Measurements from ENCODE around the gene SCGB2A2.

The SCGB2A2 gene

DNA sequence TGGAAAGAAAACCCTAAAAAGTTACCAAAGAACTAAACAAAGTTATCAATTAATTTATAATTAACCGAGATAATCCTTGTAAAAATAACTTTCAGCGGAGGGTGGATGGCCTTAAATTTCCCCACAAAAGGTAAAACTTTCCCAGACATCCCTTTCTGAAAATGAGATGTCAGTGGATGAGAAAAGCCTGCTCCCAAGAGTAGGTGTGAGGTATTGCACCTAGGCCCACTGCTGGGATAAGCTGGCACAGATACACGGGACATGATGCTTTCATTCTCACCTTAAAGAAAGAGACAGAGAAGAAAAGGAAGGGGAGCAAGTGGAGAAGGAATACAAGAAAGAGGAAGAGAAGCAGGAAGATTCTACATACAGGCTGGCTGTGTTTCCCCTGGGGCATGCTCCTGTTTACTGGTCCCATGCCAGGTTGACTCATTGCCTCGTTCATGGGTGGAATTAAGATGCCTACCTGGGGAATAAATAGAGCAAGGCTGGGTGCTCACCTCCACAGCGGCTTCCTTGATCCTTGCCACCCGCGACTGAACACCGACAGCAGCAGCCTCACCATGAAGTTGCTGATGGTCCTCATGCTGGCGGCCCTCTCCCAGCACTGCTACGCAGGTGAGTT is at the start of gene SCGB2A2:
SCGB2A2 (plus strand) TSS at position 505 of the 625 bp plus-strand sequence; CDS start at position 564, 59 bp downstream.
- TF ChIP-seq, protein P1, sequence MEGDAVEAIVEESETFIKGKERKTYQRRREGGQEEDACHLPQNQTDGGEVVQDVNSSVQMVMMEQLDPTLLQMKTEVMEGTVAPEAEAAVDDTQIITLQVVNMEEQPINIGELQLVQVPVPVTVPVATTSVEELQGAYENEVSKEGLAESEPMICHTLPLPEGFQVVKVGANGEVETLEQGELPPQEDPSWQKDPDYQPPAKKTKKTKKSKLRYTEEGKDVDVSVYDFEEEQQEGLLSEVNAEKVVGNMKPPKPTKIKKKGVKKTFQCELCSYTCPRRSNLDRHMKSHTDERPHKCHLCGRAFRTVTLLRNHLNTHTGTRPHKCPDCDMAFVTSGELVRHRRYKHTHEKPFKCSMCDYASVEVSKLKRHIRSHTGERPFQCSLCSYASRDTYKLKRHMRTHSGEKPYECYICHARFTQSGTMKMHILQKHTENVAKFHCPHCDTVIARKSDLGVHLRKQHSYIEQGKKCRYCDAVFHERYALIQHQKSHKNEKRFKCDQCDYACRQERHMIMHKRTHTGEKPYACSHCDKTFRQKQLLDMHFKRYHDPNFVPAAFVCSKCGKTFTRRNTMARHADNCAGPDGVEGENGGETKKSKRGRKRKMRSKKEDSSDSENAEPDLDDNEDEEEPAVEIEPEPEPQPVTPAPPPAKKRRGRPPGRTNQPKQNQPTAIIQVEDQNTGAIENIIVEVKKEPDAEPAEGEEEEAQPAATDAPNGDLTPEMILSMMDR (IDR thresholded peaks at IDR 0.05; ENCODE audit: low read depth, low read length, missing control alignments) = peak; percentile 3
- DNase-seq (ENCODE audit: low read depth) = no peak
- no peak within 1 kb of the TSS for H3K4me3 ChIP-seq (ENCODE audit: low read depth, low read length)
- in situ Hi-C loops (cut with HindIII; ENCODE audit: low sequenced_read_pairs) = loop anchor here (5.0 kb wide), 1 partner anchor 53 kb away; no protein-coding TSS in a partner anchor

DNA sequence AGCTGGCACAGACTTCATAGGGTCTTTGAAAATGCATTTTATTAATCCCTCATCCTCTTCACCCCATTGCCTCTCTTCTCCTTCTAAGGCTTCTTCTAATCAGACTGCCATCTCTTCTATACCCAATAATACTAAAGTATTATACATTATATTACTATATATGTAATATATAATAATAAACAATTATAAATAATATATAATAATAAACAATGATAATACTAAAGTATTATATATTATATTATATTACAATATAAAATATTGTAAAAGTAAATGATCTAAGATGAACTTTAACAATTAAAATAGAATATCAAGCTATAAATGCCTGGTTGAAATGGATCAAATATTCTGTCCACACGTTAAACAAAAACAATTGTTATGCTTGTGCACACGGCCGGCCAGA is 48.5 kb upstream of the SCGB2A2 start:
- DNase-seq (ENCODE audit: low read depth) = no peak
- H3K4me3 ChIP-seq (ENCODE audit: low read depth, low read length) = no peak overlapping the region
- TF ChIP-seq, protein P1 (IDR thresholded peaks at IDR 0.05; ENCODE audit: low read depth, low read length, missing control alignments) = no peak
- in situ Hi-C loops (cut with HindIII; ENCODE audit: low sequenced_read_pairs) = no loop called here

DNA sequence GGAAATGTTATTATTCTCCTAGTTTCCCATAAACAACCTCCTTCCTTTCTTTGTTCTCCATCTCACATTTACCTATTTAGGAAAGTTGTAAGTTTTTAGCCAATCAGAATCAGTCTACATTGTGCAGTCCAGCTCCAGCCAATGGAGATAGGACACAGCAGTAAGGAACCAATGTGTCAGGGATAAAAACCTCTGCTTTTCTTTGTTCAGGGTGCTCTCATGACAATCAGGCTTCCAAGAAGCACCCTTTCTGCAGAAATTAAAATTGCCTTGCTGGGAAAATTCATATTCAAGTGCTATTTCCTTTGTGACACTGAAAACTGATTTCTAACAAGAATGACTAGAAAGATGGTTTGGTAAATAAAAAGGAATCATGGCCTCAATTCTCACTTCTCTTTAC is 46.9 kb upstream of the SCGB2A2 start:
- in situ Hi-C loops (cut with HindIII; ENCODE audit: low sequenced_read_pairs) = no loop called here
- TF ChIP-seq, protein P1 (IDR thresholded peaks at IDR 0.05; ENCODE audit: low read depth, low read length, missing control alignments) = no peak
- H3K4me3 ChIP-seq (ENCODE audit: low read depth, low read length) = no peak overlapping the region
- DNase-seq (ENCODE audit: low read depth) = no peak

DNA sequence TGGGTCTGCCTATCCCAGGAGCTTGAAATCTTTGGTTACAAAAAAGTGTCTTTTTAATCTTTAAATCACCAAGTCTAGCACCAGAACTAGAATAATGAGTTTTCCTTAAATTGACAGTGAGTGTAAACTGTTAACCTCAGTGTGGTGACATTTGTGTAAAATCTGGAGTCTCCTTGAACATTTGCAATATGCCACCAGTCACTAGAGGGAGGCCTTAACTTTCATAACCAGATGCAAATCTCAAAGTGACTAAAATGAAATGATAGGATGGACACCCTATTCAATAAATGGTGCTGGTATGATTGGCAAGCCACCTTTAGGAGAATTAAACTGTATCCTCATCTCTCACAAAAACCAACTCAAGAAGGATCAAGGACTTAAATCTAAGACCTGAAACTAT is 36.2 kb upstream of the SCGB2A2 start:
- DNase-seq (ENCODE audit: low read depth) = no peak
- H3K4me3 ChIP-seq (ENCODE audit: low read depth, low read length) = no peak overlapping the region
- in situ Hi-C loops (cut with HindIII; ENCODE audit: low sequenced_read_pairs) = no loop called here
- TF ChIP-seq, protein P1 (IDR thresholded peaks at IDR 0.05; ENCODE audit: low read depth, low read length, missing control alignments) = no peak

DNA sequence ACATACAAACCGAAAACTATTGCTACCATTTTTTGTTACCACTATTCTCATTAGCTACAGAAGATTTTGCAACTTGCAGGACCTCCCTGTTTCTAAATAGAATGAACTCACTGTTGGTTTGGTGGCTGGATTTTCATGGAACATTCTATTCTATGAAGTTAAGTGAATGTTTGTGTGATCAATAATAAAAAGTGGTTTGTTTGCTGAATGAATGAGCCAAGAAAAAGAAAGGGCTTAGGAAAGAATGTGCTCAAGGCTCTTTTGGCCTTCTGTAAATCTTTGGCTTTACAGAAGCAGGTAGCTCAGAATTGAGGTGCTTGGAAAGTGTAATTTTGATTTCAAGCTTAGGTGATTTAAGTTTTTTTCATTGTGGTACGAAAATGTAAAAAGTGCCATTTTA is 33.8 kb upstream of the SCGB2A2 start:
- H3K4me3 ChIP-seq (ENCODE audit: low read depth, low read length) = no peak overlapping the region
- in situ Hi-C loops (cut with HindIII; ENCODE audit: low sequenced_read_pairs) = no loop called here
- TF ChIP-seq, protein P1 (IDR thresholded peaks at IDR 0.05; ENCODE audit: low read depth, low read length, missing control alignments) = no peak
- no peak for DNase-seq (ENCODE audit: low read depth)

DNA sequence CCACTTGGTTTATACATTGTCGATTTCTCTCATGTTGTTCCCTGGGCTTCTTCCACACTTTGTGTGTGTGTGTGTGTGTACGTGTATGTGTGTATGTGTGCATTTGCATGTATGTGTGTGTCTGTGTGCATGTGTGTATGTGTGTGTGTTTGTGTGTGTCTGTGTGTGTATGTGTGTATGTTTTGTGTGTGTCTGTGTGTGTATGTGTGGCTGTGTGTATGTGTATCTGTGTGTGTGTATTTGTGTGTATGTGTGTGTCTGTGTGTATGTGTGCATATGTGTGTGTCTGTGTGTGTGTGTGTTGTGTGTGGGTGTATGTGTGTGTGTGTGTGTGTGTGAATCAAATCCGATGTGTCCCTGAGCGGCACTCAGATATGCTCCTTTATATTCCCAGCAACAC is 32.5 kb upstream of the SCGB2A2 start:
- TF ChIP-seq, protein P1 (IDR thresholded peaks at IDR 0.05; ENCODE audit: low read depth, low read length, missing control alignments) = no peak
- in situ Hi-C loops (cut with HindIII; ENCODE audit: low sequenced_read_pairs) = no loop called here
- H3K4me3 ChIP-seq (ENCODE audit: low read depth, low read length) = no peak overlapping the region
- DNase-seq (ENCODE audit: low read depth) = no peak
